RWPE1 (cell line): ENCODE measurements around the gene SMIM35.

Source experiments
- CTCF ChIA-PET: fragments of 350-600 bp; sonication (Branson Sonifier 250); formaldehyde crosslinking; extraction: SDS; loops from one replicate; lab custom pipeline; 2021; lab: Yijun Ruan, JAX
- POLR2A ChIA-PET: fragments of 400-600 bp; formaldehyde crosslinking; extraction: SDS; loops from one replicate; lab custom pipeline; 2020; ENCODE audit warnings: antibody characterized with exemption; ENCODE audit not compliant: low non-redundant PET; lab: Yijun Ruan, JAX
- DNase-seq: peaks from one replicate; pipeline ENCODE4 v3.0.0; 2012; ENCODE audit warnings: low spot score
- H3K27ac ChIP-seq: fragments of 450-650 bp; 2 replicates; pipeline ENCODE4 v1.5.1; 2017
- CTCF ChIP-seq: fragments of 450-650 bp; conservative IDR thresholded peaks from 2 replicates; pipeline ENCODE4 v1.5.1; 2017; ENCODE audit warnings: low read depth, mild to moderate bottlenecking

Gene SMIM35

GRCh38 chr11:118050208-118050891 is 36.4 kb downstream of the SMIM35 start:
- no peak for DNase-seq
- CTCF ChIA-PET, result no interaction called here

GRCh38 chr11:118049771-118050170 is 37.0 kb downstream of the SMIM35 start:
- ChIA-PET CTCF (no interaction called here), POLR2A (no interaction called here)
- TF ChIP-seq CTCF, result no peak
- no peak for DNase-seq
- no peak overlapping the region for H3K27ac ChIP-seq

More at GRCh38 chr11:118050208-118050891, 36.4 kb downstream of the SMIM35 start:
- POLR2A ChIA-PET, result no interaction called here
- H3K27ac ChIP-seq, result no peak overlapping the region
- TF ChIP-seq CTCF, result no peak

GRCh38 chr11:118048472-118049370 is 38.0 kb downstream of the SMIM35 start:
- DNase-seq, result no peak
- ChIA-PET CTCF (interaction anchor here (0.6 kb wide), 1 partner anchor 12 kb away, joined by 4 read pairs; no protein-coding TSS in a partner anchor), POLR2A (interaction anchor here (0.6 kb wide), 2 partner anchors 73 to 118 kb away, joined by 5 to 13 read pairs; no protein-coding TSS in a partner anchor)

GRCh38 chr11:118047749-118048148 is 39.0 kb downstream of the SMIM35 start:
- H3K27ac ChIP-seq, result no peak overlapping the region
- POLR2A ChIA-PET, result no interaction called here
- CTCF ChIA-PET, result no interaction called here
- TF ChIP-seq CTCF, result no peak
- DNase-seq, result no peak

More at GRCh38 chr11:118048472-118049370, 38.0 kb downstream of the SMIM35 start:
- TF ChIP-seq CTCF, result no peak
- H3K27ac ChIP-seq, result no peak overlapping the region

- ChIA-PET CTCF (interaction anchor here (0.6 kb wide), 1 partner anchor 230 kb away, joined by 3 read pairs; no protein-coding TSS in a partner anchor), POLR2A (no interaction called here)
- no peak for DNase-seq
Measured at GRCh38 chr11:118046964-118047700, 39.6 kb downstream of the SMIM35 start.

More at GRCh38 chr11:118046964-118047700, 39.6 kb downstream of the SMIM35 start:
- no peak for TF ChIP-seq CTCF
- H3K27ac ChIP-seq, result no peak overlapping the region
